GM10266 (cell line): ENCODE measurements around the gene NR1H2.

ENCODE experiments used
- DNase-seq: peaks from one replicate; pipeline ENCODE4 v3.0.0; 2012; ENCODE audit errors: extremely low spot score
- TF ChIP-seq, protein P1 (sequence below): IDR thresholded peaks from 2 replicates; pipeline ENCODE4 v1.5.1; 2012; ENCODE audit warnings: mild to moderate bottlenecking, low read depth; ENCODE audit not compliant: control insufficient read depth, insufficient read depth; ENCODE audit errors: missing control alignments

Gene NR1H2

DNA sequence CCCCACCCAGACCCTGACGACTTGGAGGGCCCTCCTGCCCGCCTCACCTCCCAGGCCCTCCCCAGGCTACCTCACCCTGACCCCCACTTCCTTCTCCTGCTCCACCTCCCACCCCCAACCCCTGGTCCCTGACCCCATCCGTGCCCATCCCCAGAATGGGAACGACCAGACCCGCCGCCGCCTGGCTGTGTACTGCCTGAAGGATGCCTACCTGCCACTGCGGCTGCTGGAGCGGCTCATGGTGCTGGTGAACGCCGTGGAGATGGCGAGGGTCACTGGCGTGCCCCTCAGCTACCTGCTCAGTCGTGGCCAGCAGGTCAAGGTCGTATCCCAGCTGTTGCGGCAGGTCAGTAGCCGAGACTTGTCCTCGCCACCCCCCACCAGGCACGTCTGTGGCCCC lies 30.6 kb downstream of the NR1H2 start:
- no peak for DNase-seq
- TF ChIP-seq, protein P1, sequence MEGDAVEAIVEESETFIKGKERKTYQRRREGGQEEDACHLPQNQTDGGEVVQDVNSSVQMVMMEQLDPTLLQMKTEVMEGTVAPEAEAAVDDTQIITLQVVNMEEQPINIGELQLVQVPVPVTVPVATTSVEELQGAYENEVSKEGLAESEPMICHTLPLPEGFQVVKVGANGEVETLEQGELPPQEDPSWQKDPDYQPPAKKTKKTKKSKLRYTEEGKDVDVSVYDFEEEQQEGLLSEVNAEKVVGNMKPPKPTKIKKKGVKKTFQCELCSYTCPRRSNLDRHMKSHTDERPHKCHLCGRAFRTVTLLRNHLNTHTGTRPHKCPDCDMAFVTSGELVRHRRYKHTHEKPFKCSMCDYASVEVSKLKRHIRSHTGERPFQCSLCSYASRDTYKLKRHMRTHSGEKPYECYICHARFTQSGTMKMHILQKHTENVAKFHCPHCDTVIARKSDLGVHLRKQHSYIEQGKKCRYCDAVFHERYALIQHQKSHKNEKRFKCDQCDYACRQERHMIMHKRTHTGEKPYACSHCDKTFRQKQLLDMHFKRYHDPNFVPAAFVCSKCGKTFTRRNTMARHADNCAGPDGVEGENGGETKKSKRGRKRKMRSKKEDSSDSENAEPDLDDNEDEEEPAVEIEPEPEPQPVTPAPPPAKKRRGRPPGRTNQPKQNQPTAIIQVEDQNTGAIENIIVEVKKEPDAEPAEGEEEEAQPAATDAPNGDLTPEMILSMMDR: no peak

- TF ChIP-seq, protein P1: no peak
- no peak for DNase-seq
Observed at GRCh38 chr19:50409347-50409746, 33.1 kb downstream of the NR1H2 start.

- no peak for DNase-seq
- TF ChIP-seq, protein P1: no peak
Observed at GRCh38 chr19:50410109-50410508, 33.9 kb downstream of the NR1H2 start.

DNA sequence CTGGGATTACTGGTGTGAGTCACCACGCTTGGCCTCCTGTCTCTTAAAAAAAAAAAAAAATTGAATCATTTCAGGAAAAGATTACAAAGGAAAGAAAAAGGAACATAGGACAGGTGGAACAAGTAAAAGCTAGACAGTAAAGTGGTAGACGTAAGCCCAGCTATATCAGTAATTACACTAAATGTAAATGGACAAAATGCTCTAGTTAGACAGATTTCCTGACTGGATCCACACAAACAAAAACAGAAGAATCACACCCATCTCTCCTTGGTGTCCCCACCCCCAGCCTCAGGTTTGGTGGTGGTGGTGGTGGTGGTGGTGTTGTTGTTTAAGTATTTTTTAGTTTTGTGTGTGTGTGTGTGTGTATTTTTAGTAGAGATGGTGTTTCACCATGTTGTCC lies 36.2 kb downstream of the NR1H2 start:
- DNase-seq: no peak
- TF ChIP-seq, protein P1: no peak

GRCh38 chr19:50413096-50413495 lies 36.8 kb downstream of the NR1H2 start:
- TF ChIP-seq, protein P1: no peak
- no peak for DNase-seq

GRCh38 chr19:50413531-50413930 lies 37.3 kb downstream of the NR1H2 start:
- TF ChIP-seq, protein P1: no peak

DNA sequence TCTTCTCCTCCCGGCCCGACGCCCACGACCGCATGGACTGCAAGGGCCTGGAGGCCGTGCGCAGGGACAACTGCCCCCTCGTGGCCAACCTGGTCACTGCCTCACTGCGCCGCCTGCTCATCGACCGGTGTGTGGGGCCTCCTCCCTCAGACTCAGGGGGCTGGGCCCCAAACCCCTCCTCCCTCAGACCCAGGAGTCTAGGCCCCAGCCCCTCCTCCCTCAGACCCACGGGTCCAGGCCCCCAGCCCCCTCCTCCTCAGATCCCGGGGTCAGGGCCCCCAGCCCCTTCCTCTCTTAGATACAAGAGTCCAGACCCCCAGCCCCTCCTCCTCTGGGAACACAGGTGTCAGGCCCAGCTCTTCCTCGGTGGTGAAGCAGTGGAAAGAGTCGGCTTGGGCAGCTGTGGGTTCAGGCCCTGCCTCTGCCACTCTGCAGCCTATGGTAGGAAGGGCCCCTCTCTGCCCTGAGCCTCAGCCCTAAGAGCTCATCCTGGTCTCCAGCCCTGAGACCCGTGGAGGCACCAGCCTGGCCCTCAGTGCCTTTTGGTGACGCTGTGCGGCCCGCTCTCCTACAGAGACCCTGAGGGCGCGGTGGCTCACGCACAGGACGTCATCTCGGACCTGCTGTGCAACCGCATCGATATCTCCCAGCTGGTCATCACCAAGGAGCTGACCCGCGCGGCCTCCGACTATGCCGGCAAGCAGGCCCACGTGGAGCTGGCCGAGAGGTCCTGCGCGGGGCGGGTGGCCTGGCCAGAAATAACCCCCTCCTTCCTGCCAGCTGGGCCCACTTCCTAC lies 38.8 kb downstream of the NR1H2 start:
- DNase-seq: peak; percentile 91

More at GRCh38 chr19:50413531-50413930, 37.3 kb downstream of the NR1H2 start:
- no peak for DNase-seq

More for the DNA sequence above, 38.8 kb downstream of the NR1H2 start:
- TF ChIP-seq, protein P1: peak; percentile 98
